GDM1 (cell line): Measurements from ENCODE around the gene GRK4.
A peak's percentile ranks its signal among the peaks of the same experiment; 100 is the strongest.
"Not testable (repeated sequence)": the region's sequence is repeated elsewhere in the genome, so short reads cannot be mapped to it uniquely, and the experiment has no call there.

Experiments used
- DNase-seq: peaks from one replicate; lab custom pipeline; 2025; lab: John Stamatoyannopoulos, UW

GRK4 gene

DNA sequence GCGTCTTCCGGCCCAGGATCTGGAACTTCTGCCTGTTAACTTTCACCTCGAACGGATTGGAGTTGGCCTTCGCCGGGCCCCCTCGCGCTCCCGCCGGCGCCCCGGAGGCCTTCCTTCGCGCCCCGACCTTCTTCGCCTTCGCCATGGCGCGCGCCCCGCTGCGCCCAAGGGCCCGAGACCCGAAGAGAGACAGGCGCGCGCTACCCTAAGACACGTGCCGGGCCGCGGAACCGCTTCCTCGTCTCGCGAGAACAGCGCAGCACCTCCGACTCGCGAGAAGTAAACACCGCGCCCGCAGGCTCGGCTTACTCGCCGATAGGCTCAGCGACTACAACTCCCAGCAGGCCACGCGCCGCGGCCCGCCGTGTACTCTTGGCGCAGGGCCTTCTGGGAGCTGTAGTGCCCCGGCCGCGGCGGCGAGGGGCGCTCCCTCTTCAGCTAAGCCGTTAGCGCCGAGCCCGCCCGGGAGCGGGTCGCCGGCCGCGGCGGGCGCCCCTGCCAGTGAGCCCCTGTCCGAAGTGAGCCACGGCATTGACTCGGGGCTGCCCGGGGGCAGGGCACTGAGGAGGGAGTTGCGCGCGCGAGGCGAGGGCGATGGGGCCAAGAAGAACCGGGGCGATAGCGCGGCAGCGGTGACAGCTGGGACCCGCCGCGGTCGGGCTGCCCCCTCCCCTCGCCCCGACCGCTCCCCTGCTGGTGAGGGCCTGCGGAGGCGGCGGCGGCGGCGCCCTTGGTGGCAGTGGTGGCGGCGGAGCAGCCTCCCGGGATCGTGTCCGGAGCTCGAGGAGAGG, at the start of gene GRK4, which contains the start of gene NOP14:
Gene GRK4, plus strand, starts transcription at position 397 of the 791 bp plus-strand sequence. CDS start 500 bp downstream, outside the sequence.
Gene NOP14, minus strand, starts transcription at position 232 of the 791 bp plus-strand sequence. Its CDS starts 87 bp downstream, at position 145.
- peak; percentile 98 for DNase-seq

DNA sequence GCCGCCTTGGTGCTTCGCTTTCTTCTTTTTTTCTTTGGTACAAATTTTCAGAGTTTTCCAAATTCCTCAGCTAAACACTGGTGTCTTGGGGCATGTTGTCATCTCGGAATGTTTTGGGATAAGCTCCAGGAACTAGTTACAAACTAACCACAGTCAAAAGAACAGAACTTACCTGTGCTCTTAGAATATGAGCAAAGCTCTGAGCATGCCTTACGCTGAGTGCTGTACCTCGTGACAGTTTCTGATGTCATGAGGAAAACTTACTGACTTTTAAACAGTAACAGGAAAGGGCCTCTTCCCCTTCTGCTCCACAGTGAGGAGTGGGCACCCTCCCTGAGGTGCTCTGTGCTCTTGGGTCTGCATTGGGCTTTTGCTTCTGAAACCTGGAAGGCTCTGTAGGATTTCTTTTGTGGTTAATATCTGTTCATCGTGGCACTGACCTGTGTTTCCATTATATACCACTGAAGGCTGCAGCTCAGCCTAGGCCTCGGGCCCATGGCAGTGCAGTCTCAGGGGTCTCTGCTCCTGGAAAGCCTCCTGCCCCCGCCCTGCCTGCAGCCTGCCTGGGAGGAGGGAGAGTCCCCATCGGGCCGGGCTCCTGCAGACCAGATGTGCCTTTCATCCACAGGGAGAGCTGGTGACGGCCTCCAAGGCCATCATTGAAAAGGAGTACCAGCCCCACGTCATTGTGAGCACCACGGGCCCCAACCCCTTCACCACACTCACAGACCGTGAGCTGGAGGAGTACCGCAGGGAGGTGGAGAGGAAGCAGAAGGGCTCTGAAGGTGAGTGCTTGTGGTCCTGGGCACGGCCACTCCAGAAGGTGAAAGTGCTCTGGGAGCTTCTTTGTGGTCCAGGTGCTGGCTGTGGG, 48.9 kb upstream of the GRK4 start:
- DNase-seq = no peak

DNA sequence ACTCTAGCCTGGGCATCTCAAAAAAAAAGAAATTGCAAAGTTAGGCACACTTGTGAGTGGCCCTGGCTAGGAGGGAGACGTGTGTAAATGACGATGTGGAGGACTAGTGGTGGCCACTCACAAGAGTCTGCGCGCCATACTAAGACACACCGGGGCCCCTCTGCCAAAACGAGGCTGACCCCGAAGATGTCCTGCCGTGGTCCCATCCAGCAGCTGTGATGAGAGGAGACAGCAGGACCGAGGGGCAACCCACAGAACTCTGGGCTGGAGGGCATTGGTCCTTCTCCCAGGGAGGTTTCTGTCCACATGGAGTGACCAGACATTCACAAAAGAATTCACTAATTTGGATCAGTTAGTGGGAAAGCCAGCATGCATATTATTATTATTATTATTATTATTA, 47.6 kb upstream of the GRK4 start:
- DNase-seq = no peak

DNA sequence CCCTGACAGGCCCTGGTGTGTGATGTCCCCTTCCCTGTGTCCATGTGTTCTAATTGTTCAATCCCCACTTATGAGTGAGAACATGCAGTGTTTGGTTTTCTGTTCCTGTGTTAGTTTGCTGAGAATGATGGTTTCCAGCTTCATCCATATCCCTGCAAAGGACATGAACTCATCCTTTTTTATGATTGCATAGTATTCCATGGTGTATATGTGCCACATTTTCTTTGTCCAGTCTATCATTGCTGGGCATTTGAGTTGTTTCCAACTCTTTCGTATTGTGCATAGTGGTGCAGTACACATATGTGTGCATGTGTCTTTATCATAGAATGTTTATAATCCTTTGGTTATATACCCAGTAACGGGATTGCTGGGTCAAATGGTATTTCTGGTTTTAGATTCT, 46.7 kb upstream of the GRK4 start:
- not testable (repeated sequence) for DNase-seq

DNA sequence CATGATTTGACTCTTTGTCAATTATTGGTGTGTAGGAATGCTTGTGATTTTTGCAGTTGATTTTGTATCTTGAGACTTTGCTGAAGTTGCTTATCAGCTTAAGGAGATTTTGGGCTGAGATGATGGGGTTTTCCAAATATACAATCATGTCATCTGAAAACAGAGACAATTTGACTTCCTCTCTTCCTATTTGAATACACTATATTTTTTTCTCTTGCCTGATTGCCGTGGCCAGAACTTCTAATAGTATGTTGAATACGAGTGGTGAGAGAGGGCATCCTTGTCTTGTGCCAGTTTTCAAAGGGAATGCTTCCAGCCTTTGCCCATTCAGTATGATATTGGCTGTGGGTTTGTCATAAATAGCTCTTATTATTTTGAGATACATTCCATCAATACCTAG, 45.1 kb upstream of the GRK4 start:
- not testable (repeated sequence) for DNase-seq

DNA sequence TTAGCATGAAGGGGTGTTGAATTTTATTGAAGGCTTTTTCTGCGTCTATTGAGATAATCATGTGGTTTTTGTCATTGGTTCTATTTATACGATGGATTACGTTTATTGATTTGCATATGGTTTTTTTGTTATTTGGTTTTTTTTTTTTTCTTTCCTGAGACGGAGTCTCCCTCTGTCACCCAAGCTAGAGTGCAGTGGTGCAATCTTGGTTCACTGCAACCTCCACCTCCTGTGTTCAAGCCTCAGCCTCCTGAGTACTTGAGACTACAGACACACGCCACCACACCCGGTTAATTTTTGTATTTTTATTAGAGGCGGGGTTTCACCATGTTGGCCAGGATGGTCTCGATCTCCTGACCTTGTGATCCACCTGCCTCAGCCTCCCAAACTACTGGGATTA, 44.7 kb upstream of the GRK4 start:
- not testable (repeated sequence) for DNase-seq

DNA sequence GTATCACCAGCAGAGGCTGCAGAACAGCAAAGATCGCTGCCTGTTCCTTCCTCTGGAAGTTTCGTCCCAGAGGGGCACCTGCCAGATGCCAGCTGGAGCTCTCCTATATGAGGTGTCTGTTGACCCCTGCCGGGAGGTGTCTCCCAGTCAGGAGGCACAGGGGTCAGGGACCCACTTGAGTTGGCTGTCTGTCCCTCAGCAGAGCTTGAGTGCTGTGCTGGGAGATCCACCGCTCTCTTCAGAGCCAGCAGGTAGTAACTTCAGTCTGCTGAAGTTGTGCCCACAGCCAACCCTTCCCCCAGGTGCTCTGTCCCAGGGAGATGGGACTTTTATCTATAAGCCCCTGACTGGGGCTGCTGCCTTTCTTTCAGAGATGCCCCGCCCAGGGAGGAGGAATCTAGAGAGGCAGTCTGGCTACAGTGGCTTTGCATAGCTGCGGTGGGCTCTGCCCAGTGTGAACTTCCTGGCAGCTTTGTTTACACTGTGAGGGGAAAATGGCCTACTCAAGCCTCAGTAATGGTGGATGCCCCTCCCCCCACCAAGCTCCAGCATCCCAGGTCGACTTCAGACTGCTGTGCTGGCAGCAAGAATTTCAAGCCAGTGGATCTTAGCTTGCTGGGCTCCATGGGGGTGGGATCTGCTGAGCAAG, 40.8 kb upstream of the GRK4 start:
- DNase-seq = not testable (repeated sequence)

DNA sequence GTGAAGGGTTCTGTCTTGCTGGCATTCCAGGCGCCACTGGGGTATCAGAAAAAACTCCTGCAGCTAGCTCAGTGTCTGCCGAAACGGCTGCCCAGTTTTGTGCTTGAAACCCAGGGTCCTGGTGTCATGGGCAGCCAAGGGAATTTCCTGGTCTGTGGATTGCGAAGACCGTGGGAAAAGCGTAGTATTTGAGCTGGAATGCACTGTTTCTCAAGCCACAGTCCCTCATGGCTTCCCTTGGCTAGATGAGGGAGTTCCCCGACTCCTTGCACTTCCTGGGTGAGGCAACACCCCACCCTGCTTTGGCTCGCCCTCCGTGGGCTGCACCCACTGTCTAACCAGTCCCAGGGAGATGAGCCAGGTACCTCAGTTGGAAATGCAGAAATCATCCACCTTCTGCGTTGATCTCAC, 40.2 kb upstream of the GRK4 start:
- no peak for DNase-seq

DNA sequence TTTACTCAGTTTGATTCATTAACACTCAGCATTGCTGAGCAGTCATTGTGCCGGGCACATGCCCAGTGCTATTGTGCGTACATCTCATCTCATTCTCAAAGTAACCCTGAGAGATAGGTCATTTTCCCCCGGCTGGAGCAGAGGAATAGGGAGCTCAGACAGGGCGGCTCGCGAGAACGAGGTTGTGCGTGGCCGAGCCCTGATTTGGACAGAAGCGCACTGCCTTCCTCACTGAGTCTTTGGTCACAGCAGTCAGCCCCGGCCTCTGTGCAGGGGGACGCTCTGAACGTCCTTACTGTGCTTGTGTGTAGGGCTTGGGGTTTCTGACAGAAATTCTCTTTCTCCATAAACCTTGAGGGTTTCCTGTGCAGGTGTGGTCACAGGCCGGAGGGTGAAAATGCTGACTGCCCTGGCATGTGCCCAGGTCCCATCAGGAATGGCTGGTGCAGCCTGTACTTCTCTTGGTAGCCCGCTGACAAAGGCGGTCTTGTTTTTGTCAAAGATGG, 39.6 kb upstream of the GRK4 start:
- DNase-seq = no peak

DNA sequence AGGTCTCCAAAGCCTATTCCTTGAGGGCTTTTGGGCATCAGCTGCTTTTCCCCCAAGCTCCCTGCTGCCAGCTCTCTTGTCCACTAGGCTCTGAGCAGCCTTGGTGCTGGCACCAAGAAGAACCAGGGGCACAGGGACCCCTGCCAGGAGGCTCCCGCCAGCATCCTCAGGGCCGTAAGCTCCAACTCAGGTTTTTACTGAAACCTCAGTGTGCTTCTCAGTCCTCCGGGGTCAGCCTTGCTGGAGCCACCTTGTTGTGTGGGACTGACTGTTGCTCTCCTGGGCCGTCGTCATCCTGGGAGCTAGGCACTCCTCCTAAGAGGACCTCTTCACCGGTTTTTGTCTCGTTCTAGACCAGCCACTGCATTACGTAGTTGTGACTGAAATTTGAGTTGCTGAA, 39.1 kb upstream of the GRK4 start:
- DNase-seq = no peak

DNA sequence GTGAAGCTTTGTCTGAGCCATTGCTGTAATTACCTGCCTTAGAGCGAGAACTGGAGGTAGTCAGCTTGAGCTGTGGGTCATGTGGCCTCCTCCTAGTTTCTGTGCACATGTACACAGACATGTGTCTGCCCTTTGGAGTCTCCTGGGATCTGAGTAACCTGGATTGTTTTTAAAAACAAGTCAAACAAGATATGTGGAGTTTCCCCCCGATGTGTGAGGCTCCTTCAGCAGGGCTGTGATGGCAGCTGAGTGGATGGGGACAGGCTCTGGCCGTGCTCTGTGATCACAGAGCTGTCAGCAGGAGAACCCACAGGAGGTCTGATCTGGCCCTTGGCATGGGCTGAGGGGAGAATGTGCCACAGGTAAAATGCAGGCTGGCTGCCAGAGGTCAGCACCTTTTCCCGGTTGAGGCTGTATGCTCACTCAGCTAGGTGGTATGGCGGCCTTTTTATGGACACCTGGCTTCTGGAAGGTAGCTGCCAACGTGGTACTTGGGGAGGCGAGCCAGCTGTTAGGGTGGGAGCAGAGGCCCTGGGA, 38.5 kb upstream of the GRK4 start:
- no peak for DNase-seq

DNA sequence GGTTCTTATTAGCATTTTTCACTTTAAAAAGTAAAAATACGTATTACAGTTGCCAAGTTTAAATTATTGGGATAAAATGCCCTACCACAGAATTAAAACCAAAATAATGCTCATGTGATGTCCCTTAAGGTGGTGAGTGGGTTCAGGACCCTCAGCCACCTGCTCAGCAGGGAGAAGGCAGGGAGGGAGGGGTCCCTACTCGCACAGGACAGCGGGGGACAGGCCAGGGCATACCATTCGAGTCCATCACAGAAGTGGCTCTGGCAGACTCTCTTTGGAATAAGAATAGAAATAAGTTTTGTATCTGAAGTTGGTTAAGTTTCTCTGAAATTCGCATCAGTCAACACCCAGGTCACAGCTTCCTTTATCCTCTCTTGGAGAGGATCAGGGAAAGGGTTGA, 37.9 kb upstream of the GRK4 start:
- DNase-seq = no peak

DNA sequence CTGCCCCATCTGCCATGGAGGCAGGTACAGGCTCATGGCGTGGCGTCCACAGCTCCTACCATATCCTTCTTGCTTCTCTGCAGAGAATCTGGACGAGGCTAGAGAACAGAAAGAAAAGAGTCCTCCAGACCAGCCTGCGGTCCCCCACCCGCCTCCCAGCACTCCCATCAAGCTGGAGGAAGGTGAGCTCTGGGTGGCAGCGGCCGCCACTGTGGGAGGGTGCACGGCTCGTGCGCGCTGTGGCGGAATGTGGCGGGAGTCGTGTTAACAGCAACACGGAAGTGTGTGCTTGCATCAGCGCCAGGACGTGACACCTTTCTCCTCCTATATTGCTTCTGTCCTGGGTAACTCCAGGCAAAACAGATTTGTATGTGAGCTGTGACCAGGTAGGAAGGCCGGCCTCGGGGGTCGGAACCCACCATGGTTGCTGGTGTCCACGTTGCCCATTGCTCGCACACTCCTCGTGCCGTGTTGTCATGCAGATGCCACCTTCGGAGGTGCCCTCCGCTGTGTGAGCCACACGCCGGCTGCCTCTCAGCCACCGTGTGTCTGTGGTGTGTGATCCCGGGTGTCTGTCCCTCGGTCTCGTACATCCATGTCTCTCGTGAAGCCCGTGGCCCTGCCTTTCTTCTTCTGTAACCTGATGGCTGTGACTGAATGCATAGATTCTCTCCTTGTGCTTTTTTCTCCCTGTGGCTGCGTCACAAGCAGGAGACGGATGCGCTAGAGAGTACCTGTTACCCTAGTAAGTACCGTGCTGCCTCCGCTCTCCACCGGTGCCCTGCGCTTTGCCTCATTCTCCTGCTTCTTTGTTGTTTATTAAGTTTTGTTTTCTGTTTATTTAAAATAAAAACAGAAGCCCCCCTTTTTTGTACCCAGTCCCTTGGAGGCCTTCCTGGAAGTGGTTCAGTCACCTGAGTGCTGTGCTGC, 37.2 kb upstream of the GRK4 start:
- no peak for DNase-seq

DNA sequence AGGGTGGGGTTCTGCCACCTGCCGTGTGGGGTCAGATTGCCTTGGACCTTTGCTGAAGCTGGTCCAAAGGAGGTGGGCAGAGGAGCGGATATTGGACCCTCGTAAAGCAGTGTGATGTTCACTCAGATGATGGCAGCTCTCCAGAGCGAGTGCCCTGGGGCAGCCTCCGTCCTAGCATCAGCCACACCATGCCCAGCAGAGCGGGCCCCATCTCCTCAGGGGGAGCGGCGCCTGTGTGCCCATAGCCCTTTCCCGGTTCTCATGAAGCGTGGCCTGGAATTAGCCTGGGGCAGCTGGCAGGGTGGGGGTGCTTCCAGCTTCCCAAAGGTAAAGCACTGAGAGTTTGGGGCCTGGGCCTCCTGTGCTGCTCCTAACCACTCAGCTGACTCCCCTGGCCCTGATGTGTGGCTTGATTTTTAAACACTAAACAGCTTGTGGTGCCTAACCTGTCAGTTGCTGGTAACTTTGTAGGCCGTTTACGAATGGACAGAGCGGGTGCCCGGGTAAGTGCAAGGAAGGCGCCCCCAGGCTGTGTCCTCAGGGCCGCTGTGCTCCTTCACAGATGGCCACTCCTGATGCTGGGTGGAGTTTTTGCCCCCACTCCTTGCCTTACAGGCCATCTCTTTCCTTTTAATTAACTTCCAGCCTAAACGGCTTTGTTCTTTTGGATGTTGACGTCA, 36.2 kb upstream of the GRK4 start:
- DNase-seq = no peak

DNA sequence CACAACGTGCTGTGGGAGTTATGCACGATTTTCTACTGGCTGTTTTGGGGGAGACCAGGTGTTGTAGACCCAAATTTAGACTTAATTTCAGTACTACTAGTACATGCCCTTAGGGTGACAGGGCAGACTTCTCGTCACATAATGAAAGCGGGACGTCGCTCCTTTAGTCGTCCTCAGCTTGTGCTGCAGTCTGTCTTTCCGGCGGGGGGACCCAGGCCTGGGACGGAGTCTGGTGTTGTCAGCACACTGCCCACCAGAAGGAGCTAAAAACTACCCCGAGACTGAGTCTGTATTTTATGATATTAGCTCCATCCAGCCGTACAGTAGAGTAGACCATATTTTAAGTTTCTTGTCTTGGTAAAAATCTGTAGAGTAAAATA, 35.7 kb upstream of the GRK4 start:
- DNase-seq = no peak

DNA sequence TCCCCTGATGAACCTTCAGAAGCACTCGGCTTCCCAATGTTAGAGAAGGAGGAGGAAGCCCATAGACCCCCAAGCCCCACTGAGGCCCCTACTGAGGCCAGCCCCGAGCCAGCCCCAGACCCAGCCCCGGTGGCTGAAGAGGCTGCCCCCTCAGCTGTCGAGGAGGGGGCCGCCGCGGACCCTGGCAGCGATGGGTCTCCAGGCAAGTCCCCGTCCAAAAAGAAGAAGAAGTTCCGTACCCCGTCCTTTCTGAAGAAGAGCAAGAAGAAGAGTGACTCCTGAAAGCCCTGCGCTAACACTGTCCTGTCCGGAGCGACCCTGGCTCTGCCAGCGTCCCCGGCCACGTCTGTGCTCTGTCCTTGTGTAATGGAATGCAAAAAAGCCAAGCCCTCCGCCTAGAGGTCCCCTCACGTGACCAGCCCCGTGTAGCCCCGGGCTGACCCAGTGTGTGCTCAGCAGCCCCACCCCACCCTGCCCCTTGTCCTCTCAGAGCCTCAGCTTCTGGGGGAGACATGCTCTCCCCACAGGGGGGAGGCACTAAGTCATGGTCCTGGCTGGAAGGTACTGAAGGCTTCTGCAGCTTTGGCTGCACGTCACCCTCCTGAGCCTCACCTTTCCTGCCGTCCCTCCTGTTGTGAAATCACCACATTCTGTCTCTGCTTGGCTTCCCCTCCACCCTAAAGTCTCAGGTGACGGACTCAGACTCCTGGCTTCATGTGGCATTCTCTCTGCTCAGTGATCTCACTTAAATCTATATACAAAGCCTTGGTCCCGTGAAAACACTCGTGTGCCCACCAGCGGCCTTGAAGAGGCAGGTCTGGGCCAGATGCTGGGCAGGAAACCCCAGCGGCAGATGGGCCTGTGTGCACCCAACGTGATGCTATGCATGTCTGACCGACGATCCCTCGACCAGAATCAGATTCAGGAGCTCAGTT, 34.9 kb upstream of the GRK4 start:
- DNase-seq = no peak

DNA sequence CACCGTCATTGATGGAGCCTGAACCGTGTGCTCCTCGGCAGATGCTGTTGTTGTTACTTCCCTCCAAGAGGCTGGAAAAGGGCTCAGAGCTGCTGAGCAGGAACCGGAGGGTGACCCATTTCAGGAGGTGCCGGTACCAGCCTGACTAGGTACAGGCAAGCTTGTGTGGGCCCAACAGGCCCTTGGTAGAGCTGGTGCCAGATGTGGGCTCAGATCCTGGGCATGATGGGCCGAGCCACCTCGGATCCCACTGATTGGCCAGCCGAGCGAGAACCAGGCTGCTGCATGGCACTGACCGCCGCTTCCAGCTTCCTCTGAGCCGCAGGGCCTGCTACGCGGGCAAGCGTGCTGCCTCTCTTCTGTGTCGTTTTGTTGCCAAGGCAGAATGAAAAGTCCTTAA, 33.9 kb upstream of the GRK4 start:
- no peak for DNase-seq

DNA sequence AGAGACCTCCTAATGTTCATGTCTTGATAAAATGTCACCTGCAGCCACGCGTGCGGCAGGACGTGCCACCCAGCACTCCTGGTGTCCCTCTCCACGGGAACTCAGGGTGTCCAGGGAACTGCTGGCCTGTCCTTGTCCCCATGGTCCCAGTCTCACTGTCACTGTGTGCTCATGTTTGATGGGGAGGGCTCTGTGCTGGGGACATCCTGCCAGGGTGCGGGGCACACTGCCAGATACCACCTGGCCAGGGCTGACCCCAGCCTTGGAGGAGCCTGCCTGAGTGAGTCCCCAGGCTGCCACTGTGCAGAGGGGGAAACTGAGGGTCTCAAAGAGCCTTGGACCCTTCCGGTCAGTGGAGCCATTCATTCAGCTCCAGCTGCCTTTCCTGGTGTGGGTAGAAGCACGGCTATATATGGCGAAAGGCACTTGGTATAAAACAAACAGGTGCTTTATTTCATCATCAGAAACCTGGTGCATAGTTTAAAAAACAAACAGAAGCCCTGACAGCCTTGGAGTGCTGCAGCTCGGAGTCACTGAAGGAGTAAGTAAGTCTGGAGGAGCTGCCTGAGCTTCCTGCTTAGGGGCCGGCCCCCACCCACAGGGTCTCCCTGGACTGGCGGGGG, 33.1 kb upstream of the GRK4 start:
- DNase-seq = no peak
